T-helper 2 cell treated with Interferon-gamma antibody and Interleukin-4, amounts not matched to agents 5 μg/mL and 100 μg/mL, for 36 hours (primary cell): ENCODE data around the gene SPTBN1.

Experiments used
- DNase-seq: peaks from one replicate; pipeline ENCODE4 v3.0.0; 2021; ENCODE audit warnings: low spot score
- H3K27ac Mint-ChIP-seq: one replicate; pipeline ENCODE4 v1.8.0; 2021; ENCODE audit warnings: mild to moderate bottlenecking, mixed read lengths
- H3K27me3 Mint-ChIP-seq: one replicate; pipeline ENCODE4 v1.8.0; 2021; ENCODE audit warnings: low read depth, mixed read lengths
- H3K36me3 Mint-ChIP-seq: one replicate; pipeline ENCODE4 v1.8.0; 2021; ENCODE audit warnings: low read depth, mixed read lengths
- H3K4me1 Mint-ChIP-seq: one replicate; pipeline ENCODE4 v1.8.0; 2021; ENCODE audit warnings: low read depth, mixed read lengths
- H3K4me3 Mint-ChIP-seq: one replicate; pipeline ENCODE4 v1.8.0; 2022; ENCODE audit warnings: mild to moderate bottlenecking, moderate library complexity, mixed read lengths
- H3K9me3 Mint-ChIP-seq: one replicate; pipeline ENCODE4 v1.8.0; 2021; ENCODE audit warnings: mixed read lengths

Gene SPTBN1

DNA sequence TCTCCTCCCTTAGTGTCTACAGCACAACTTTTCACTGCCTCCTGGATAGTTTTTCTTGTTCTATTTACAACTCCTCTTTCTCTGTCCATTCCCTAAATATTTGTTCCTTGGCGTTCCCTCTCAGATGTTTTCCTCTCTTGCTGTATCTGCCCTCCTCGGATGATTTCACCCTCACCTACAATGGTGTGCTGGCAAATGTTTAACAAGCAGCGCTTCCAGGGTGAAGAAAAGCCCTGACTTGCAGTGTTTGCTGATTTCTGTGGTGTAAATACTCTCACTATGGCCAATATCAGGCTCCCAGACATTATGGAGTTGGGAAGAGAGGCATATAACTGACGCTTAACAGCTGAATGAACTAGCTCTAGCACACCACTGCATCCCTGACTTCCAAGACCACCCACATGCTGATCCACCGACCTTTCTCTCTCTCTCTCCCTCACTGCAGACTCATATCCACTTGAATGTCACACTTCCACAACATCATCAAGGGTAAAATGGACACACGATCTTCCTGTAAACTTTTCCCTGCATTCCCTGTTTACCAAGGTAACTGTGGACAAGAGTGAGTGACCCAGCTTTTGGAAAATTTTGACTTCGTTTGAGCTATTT, 31.5 kb upstream of the SPTBN1 start:
- H3K9me3 Mint-ChIP-seq: peaks cover 6% of the 10 kb centered on the region
- no peak overlapping the region for H3K4me3 Mint-ChIP-seq
- no peak for DNase-seq
- peaks cover 11% of the 10 kb centered on the region for H3K4me1 Mint-ChIP-seq
- no peak overlapping the region for H3K27ac Mint-ChIP-seq
- no peaks in the 10 kb centered on the region for H3K36me3 Mint-ChIP-seq
- peaks cover 6% of the 10 kb centered on the region for H3K27me3 Mint-ChIP-seq

DNA sequence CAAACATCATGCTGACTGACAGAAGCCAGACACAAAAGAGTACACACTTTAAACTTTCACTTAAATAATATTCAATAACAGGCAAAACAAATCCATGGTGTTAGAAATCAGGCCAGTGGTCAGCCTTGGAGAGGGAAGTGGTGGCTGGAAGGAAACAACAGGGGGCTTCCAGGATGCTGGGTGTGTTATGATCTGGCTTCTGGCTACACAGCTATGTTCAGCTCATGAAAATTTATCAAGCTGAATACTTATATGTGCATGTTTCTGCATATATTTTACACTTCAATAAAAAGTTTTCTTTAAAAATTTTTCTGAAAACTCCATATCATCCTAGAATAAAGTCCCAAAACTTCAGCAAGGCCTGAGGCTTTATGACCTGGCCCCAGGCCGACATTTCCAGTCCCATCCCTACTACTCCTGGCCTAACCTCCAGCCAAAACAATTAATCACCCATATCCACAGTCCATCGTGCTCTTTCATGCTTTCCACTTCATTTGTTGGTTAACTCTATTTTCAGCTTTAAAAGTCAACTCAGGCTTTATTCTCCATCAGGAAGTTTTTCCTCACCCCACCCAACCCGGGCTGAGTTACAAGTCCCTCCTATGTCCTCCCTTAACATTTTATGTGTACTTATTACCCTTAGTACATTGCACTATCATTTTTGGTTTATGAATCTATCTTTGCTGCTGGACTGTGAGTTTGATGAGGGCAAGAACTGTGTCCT, 27.9 kb upstream of the SPTBN1 start:
- Mint-ChIP-seq H3K36me3 (no peaks in the 10 kb centered on the region), H3K4me1 (peaks cover 3% of the 10 kb centered on the region), H3K27ac (no peak overlapping the region), H3K9me3 (no peaks in the 10 kb centered on the region), H3K4me3 (no peak overlapping the region), H3K27me3 (no peaks in the 10 kb centered on the region)
- no peak for DNase-seq

- H3K27ac Mint-ChIP-seq: no peak overlapping the region
- no peak overlapping the region for H3K4me3 Mint-ChIP-seq
Observed at GRCh38 chr2:54429054-54429453, 27.1 kb upstream of the SPTBN1 start.

DNA sequence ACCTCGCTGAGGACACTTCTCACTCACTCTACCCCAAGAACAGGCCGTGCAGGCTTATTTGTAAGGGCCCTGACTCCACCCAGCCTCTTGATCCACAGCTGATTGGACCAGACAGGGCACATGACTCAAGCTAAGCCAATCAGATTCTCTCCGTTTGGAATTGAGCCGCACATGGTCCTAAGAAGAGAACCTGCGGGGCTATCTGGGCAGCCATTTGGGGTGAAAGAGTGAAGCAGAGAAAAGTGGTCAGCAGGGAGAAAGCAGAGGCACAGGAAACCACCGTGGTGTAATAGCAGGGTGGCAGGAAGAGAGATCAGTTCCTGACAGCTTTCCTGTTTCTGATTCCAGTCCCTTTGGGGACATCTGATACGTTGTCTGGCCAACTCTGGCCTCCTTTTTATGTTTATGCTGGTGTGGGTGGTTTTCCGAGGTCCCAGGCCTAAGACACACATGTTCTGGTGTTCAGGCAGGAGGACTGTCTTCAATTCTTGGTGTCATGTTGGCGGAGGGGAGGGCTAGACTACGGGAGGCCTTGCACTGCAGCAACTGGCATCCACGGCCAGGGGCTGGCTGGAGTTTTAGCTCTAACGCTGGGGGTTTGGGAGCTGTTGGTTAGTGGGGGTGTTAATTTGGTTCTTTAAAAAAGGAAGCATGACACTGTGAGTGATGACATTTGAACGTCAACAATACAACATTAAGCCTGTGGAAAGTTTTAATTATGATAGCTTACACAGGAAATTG, 26.1 kb upstream of the SPTBN1 start:
- H3K4me1 Mint-ChIP-seq: peaks cover 3% of the 10 kb centered on the region
- H3K27me3 Mint-ChIP-seq: no peaks in the 10 kb centered on the region
- no peaks in the 10 kb centered on the region for H3K36me3 Mint-ChIP-seq
- no peak overlapping the region for H3K4me3 Mint-ChIP-seq
- H3K27ac Mint-ChIP-seq: no peak overlapping the region
- H3K9me3 Mint-ChIP-seq: no peaks in the 10 kb centered on the region
- DNase-seq: no peak

More at GRCh38 chr2:54429054-54429453, 27.1 kb upstream of the SPTBN1 start:
- H3K9me3 Mint-ChIP-seq: no peaks in the 10 kb centered on the region
- H3K4me1 Mint-ChIP-seq: peaks cover 3% of the 10 kb centered on the region
- H3K36me3 Mint-ChIP-seq: no peaks in the 10 kb centered on the region
- no peaks in the 10 kb centered on the region for H3K27me3 Mint-ChIP-seq
- DNase-seq: no peak

- Mint-ChIP-seq H3K9me3 (no peaks in the 10 kb centered on the region), H3K27me3 (peaks cover 4% of the 10 kb centered on the region), H3K4me3 (no peak overlapping the region), H3K27ac (no peak overlapping the region), H3K36me3 (no peaks in the 10 kb centered on the region), H3K4me1 (peaks cover 3% of the 10 kb centered on the region)
- no peak for DNase-seq
Observed at GRCh38 chr2:54430649-54431048, 25.5 kb upstream of the SPTBN1 start.

GRCh38 chr2:54432251-54433015, 23.7 kb upstream of the SPTBN1 start:
- Mint-ChIP-seq H3K4me1 (peaks cover 3% of the 10 kb centered on the region), H3K4me3 (no peak overlapping the region), H3K27ac (no peak overlapping the region), H3K9me3 (no peaks in the 10 kb centered on the region), H3K27me3 (peaks cover 7% of the 10 kb centered on the region), H3K36me3 (no peaks in the 10 kb centered on the region)
- DNase-seq: no peak

DNA sequence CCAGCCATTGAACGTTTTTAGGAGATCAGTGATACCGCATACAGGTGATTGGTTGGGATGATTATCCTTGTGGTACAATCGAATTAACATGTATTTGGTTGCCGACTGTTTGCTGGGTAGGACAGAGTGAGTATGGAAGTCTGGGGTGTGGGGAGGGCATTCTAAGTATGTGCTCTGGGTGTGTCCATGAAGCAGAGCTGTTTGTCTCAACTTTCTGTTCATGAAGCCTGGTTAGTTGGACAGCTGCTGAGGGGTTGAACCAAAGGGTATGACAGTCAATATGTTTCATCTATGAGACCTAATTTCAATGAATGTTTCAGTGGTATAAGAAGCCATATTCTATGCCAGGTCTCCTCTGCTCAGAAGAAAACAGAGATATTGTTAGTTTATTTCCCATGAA, 21.9 kb upstream of the SPTBN1 start:
- Mint-ChIP-seq H3K9me3 (no peaks in the 10 kb centered on the region), H3K36me3 (no peaks in the 10 kb centered on the region), H3K4me1 (peaks cover 3% of the 10 kb centered on the region), H3K27ac (no peak overlapping the region), H3K4me3 (no peak overlapping the region), H3K27me3 (peaks cover 7% of the 10 kb centered on the region)
- DNase-seq: no peak

DNA sequence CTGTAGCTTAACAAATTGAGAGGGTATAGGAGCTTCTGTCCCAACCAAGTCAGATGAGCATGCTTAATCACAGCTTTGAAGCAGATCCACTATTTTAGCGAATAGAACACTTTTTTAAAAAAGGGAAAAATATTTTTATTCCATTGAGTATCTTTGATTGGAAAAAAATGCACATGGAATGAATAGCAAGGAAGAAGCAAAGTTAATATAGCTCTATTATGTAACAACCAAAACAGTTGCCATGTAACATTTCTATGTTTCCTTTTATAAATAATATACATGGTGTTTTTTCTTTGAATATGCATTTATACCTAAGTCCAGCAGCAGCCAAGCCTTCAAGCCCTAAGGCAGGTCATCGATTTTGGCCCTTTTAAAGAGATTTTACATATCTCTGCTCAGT, 21.4 kb upstream of the SPTBN1 start:
- Mint-ChIP-seq H3K9me3 (no peaks in the 10 kb centered on the region), H3K4me3 (no peak overlapping the region), H3K27me3 (peaks cover 7% of the 10 kb centered on the region), H3K27ac (no peak overlapping the region), H3K4me1 (peaks cover 3% of the 10 kb centered on the region), H3K36me3 (no peaks in the 10 kb centered on the region)
- DNase-seq: no peak

- peaks cover 7% of the 10 kb centered on the region for H3K27me3 Mint-ChIP-seq
- no peak overlapping the region for H3K27ac Mint-ChIP-seq
- DNase-seq: no peak
- no peak overlapping the region for H3K4me3 Mint-ChIP-seq
- H3K36me3 Mint-ChIP-seq: no peaks in the 10 kb centered on the region
- H3K9me3 Mint-ChIP-seq: no peaks in the 10 kb centered on the region
- H3K4me1 Mint-ChIP-seq: no peaks in the 10 kb centered on the region
Observed at GRCh38 chr2:54435325-54436226, 20.6 kb upstream of the SPTBN1 start.

DNA sequence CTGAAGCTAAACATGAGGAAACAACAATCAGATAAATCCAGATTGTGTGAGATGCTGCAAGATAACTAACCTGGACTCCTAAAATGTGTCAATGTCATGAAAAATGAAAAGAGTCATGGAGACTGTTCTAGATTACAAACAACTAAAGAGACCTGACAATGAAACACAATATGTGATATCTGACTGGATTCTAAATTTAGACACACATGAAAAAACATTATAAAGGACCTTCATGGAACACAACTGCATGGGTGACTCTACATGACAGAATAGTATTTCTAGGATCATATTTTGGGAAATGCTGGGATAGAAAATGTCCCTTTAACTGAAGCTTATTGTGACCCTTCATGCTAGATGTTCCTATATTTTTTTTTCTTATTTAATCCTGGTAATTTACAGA, 18.5 kb upstream of the SPTBN1 start:
- no peaks in the 10 kb centered on the region for H3K9me3 Mint-ChIP-seq

GRCh38 chr2:54438271-54438670, 17.9 kb upstream of the SPTBN1 start:
- no peak overlapping the region for H3K27ac Mint-ChIP-seq
- no peak for DNase-seq
- H3K27me3 Mint-ChIP-seq: peaks cover 11% of the 10 kb centered on the region
- H3K9me3 Mint-ChIP-seq: no peaks in the 10 kb centered on the region
- no peaks in the 10 kb centered on the region for H3K36me3 Mint-ChIP-seq
- no peak overlapping the region for H3K4me3 Mint-ChIP-seq
- no peaks in the 10 kb centered on the region for H3K4me1 Mint-ChIP-seq

More for the DNA sequence above, 18.5 kb upstream of the SPTBN1 start:
- Mint-ChIP-seq H3K4me1 (no peaks in the 10 kb centered on the region), H3K4me3 (no peak overlapping the region), H3K36me3 (no peaks in the 10 kb centered on the region), H3K27me3 (peaks cover 11% of the 10 kb centered on the region), H3K27ac (no peak overlapping the region)
- no peak for DNase-seq

DNA sequence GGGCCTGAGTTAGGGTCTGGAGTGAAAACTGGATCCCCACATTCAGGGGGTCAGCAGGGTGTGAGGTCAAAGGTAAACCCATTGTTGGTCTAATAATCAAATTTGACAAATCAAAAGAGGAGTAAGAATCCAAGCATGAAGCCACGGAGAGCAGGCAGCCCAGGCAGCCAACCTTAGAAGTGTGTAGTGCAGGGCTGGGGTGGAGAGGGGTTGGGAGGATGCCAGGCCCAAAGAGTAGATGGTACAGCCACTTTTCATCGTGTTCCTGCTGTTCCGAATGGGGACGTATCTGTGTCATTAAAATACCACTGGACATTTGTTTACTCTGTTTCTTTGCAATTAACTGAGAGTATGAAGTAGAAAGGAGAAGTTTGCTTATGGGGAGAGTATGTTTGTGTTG, 16.5 kb upstream of the SPTBN1 start:
- H3K27ac Mint-ChIP-seq: no peak overlapping the region
- no peaks in the 10 kb centered on the region for H3K36me3 Mint-ChIP-seq
- no peaks in the 10 kb centered on the region for H3K9me3 Mint-ChIP-seq
- no peak overlapping the region for H3K4me3 Mint-ChIP-seq
- H3K27me3 Mint-ChIP-seq: peaks cover 11% of the 10 kb centered on the region
- no peak for DNase-seq
- no peaks in the 10 kb centered on the region for H3K4me1 Mint-ChIP-seq

DNA sequence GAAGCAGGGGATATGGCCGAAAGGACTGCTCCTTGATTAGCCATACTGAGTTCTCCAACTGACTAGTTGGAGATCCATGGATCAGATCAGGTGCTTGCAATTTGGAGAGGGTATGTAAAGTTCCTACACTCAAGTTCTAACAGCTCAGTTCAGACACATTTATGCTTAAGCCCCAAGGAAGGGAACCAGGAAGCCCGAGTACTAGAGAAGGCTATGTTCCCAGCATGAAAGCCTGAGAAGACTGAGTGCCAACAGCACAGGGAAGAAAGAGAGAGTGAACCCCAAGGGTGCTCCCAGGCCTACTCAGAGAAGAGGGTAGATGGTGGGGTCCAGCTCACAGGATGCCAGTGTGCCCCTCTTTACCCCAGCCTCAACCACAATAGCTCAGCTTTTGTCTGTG, 16.1 kb upstream of the SPTBN1 start:
- Mint-ChIP-seq H3K4me3 (no peak overlapping the region), H3K9me3 (no peaks in the 10 kb centered on the region), H3K36me3 (no peaks in the 10 kb centered on the region), H3K27me3 (peaks cover 11% of the 10 kb centered on the region), H3K27ac (no peak overlapping the region), H3K4me1 (no peaks in the 10 kb centered on the region)
- DNase-seq: no peak
